Suprapubic skin (tissue), 4 donors: ENCODE measurements around the gene ETV5. TPM values are rescaled to one million over a fixed set of nuclear protein-coding genes. Genes with fewer than 3 reads are reported as not detected.

ENCODE experiments used
- DNase-seq, 2 donors: peaks; one replicate each; pipeline ENCODE4 v3.0.0-alpha.2; 2019; ENCODE audit warnings: low spot score in 2 of 2
- H3K27ac ChIP-seq: fragments of 200-600 bp; sonication (generic); one replicate; pipeline ENCODE4 v1.5.1; 2019
- H3K27me3 ChIP-seq: fragments of 200-600 bp; sonication (generic); one replicate; pipeline ENCODE4 v1.5.1; 2019
- H3K36me3 ChIP-seq: fragments of 200-600 bp; sonication (generic); one replicate; pipeline ENCODE4 v1.5.1; 2019
- H3K4me1 ChIP-seq: fragments of 200-600 bp; sonication (generic); one replicate; pipeline ENCODE4 v1.5.1; 2019
- H3K4me3 ChIP-seq: fragments of 200-600 bp; sonication (generic); one replicate; pipeline ENCODE4 v1.5.1; 2019; ENCODE audit warnings: mild to moderate bottlenecking
- H3K9me3 ChIP-seq: fragments of 200-600 bp; sonication (generic); one replicate; pipeline ENCODE4 v1.5.1; 2019
- EP300 ChIP-seq: sonication (generic); formaldehyde crosslinking; IDR thresholded peaks from one replicate; pipeline ENCODE4 v1.6.1; 2017; ENCODE audit warnings: antibody characterized with exemption
- POLR2A ChIP-seq, 2 donors: fragments of 450-650 bp; IDR thresholded peaks; one replicate each; pipeline ENCODE4 v1.6.1; 2017; ENCODE audit warnings: antibody characterized with exemption in 2 of 2, mild to moderate bottlenecking in 2 of 2, moderate library complexity in 2 of 2
- POLR2AphosphoS5 ChIP-seq, 3 donors: sonication (generic); formaldehyde crosslinking; IDR thresholded peaks; one replicate each; pipeline ENCODE4 v1.6.1; 2017; ENCODE audit warnings: antibody characterized with exemption in 3 of 3
- WGBS: methylation state at CpG from one replicate; pipeline ENCODE4 v1.1.5; 2018; 5-methylcytosine and 5-hydroxymethylcytosine counted together
- total RNA-seq, 4 donors: library from RNA; depleted of rRNA; stranded (reverse); fragments of >200 nt; gene quantifications; one replicate each; pipeline ENCODE4 v1.1.0, GENCODE V29; 2016
- TF ChIP-seq, protein P1 (sequence below), 2 donors: fragments of 200-600 bp in 1 of 2; fragments of 450-650 bp in 1 of 2; sonication (generic) in 1 of 2; IDR thresholded peaks; one replicate each; pipeline ENCODE4 v1.5.1; 2016 to 2019; ENCODE audit warnings: antibody characterized with exemption in 2 of 2, mild to moderate bottlenecking in 1 of 2, moderate library complexity in 1 of 2

Gene ETV5
- total RNA-seq, 4 donors from 2014 or later = 11.2 to 28.6 (median 16.7) TPM

DNA sequence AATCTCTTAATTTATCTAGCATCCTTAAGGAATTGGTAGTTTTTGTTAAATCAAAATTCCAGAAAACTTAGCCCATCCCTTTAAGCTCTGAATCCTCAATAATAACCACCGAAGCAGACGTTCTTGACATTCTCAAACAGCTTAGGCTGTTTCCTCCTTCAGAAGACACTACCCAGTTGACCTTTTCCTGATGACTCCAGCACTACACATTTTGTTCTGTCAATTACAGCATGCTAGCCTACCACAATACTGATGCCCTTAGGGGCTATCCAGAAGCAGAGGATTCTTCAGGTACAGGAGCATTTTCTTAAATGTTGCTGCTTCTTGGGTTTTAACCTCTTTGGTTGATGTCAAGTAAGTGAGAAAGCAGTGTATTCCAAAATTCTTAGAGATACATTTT lies 33.4 kb downstream of the ETV5 start:
- TF ChIP-seq, protein P1, sequence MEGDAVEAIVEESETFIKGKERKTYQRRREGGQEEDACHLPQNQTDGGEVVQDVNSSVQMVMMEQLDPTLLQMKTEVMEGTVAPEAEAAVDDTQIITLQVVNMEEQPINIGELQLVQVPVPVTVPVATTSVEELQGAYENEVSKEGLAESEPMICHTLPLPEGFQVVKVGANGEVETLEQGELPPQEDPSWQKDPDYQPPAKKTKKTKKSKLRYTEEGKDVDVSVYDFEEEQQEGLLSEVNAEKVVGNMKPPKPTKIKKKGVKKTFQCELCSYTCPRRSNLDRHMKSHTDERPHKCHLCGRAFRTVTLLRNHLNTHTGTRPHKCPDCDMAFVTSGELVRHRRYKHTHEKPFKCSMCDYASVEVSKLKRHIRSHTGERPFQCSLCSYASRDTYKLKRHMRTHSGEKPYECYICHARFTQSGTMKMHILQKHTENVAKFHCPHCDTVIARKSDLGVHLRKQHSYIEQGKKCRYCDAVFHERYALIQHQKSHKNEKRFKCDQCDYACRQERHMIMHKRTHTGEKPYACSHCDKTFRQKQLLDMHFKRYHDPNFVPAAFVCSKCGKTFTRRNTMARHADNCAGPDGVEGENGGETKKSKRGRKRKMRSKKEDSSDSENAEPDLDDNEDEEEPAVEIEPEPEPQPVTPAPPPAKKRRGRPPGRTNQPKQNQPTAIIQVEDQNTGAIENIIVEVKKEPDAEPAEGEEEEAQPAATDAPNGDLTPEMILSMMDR (IDR thresholded peaks at IDR 0.05) = no peak
- TF ChIP-seq POLR2AphosphoS5 (IDR thresholded peaks at IDR 0.05) (no peak), POLR2A (IDR thresholded peaks at IDR 0.05) (no peak), EP300 (no peak)
- no peaks in the 10 kb centered on the region for H3K9me3 ChIP-seq
- no peak overlapping the region for H3K27ac ChIP-seq
- WGBS = 52% methylated on average over 2 of the region's 2 CpGs
- peaks cover 4% of the 10 kb centered on the region for H3K36me3 ChIP-seq
- H3K4me1 ChIP-seq = no peaks in the 10 kb centered on the region
- no peak overlapping the region for H3K4me3 ChIP-seq
- DNase-seq = no peak
- no peaks in the 10 kb centered on the region for H3K27me3 ChIP-seq

DNA sequence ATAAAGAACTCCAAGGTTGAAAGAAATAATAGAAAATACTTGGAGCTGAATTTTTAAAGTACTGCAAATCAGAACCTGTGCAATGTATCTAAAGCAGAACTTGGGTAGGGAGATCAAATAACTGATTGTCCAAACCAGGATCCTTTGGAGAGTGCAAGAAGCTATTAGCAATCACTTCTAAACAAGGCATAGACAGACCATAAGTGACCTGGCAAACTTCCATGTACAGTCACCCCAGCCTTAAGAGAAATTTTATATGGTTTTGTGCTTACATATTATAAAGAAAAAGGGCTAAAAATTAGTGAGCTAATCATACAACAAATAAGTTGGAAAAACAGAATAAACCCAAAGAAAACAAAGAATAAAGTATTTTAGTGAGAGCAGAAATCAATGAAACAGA lies 35.2 kb downstream of the ETV5 start:
- H3K27ac ChIP-seq = no peak overlapping the region

DNA sequence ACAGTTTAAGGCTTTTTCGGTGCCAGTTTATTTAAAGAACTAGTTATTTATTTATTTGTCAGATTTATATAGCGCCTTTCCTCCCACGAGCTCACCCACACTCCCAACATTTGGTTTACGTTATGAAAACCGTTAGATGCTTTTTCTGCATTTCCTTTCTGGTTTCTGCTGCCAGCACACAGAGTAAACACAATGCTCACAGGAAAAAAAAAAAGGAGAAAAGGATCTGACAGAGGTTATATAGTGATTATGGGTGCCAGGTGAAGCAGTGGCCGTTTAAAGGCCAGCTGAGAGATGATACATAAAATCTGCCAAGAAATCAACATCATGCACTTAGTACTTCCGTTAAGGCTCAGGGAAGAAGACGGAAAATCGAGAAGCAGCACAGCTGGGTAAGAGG lies 37.9 kb downstream of the ETV5 start:
- Histone ChIP-seq H3K4me3 (no peak overlapping the region), H3K27me3 (no peaks in the 10 kb centered on the region), H3K9me3 (no peaks in the 10 kb centered on the region), H3K36me3 (no peaks in the 10 kb centered on the region), H3K27ac (no peak overlapping the region), H3K4me1 (no peaks in the 10 kb centered on the region)
- 55% methylated on average over 9 of the region's 9 CpGs for WGBS
- TF ChIP-seq POLR2AphosphoS5 (IDR thresholded peaks at IDR 0.05) = no peak
- TF ChIP-seq EP300 = no peak
- TF ChIP-seq, protein P1 (IDR thresholded peaks at IDR 0.05) = no peak
- no peak for TF ChIP-seq POLR2A (IDR thresholded peaks at IDR 0.05)
- DNase-seq = no peak

More for the DNA sequence above, 35.2 kb downstream of the ETV5 start:
- TF ChIP-seq POLR2AphosphoS5 (IDR thresholded peaks at IDR 0.05) (no peak), POLR2A (IDR thresholded peaks at IDR 0.05) (no peak), EP300 (no peak)
- TF ChIP-seq, protein P1 (IDR thresholded peaks at IDR 0.05) = no peak
- Histone ChIP-seq H3K27me3 (no peaks in the 10 kb centered on the region), H3K4me3 (no peak overlapping the region), H3K36me3 (peaks cover 4% of the 10 kb centered on the region), H3K9me3 (no peaks in the 10 kb centered on the region), H3K4me1 (no peaks in the 10 kb centered on the region)
- no peak for DNase-seq

DNA sequence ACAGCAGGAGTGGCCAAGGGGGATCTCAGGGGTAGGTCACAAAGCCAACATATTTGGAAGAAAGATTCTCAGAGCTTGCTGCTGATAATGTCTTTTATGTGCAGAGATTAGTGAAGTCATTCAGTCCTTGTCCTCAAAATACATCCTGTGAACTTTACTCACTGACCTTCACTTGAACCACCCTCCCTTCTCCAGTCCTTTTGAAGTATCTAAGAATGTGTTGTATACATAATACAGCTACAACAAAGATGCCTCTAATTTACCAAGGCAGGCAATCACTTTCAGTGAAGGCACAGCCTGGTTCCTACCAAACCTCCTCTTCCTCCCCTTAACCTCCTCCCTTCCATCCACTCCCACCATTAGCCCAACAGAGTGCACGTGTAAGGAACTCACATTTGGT lies 38.3 kb downstream of the ETV5 start:
- no peaks in the 10 kb centered on the region for H3K36me3 ChIP-seq
- no peaks in the 10 kb centered on the region for H3K4me1 ChIP-seq
- H3K9me3 ChIP-seq = no peaks in the 10 kb centered on the region
- TF ChIP-seq, protein P1 (IDR thresholded peaks at IDR 0.05) = no peak
- TF ChIP-seq POLR2A (IDR thresholded peaks at IDR 0.05) (no peak), EP300 (no peak), POLR2AphosphoS5 (IDR thresholded peaks at IDR 0.05) (no peak)
- DNase-seq = no peak
- H3K27me3 ChIP-seq = no peaks in the 10 kb centered on the region
- no peak overlapping the region for H3K4me3 ChIP-seq
- no peak overlapping the region for H3K27ac ChIP-seq
- 68% methylated on average over 1 of the region's 1 CpG for WGBS

DNA sequence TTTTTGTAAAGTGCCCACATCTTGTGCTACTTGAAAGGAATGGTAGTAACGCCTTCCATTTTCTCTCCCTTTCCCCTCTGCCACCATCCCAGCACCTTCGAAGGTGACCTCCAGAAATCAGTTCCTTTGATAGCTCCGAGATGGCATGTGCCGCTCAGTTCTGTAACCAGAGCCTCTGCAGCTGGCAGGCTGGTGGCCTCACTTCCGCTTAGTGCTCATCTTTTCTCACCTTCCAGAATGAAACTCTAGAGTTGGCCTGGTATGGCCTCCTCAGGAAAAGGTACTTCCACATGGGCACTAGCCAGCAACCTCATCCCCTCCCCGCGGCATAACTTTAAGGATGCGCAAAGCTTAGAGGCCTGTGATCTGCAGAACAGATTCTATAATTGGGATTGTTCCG lies 38.8 kb downstream of the ETV5 start:
- TF ChIP-seq, protein P1 (IDR thresholded peaks at IDR 0.05) = no peak
- TF ChIP-seq POLR2AphosphoS5 (IDR thresholded peaks at IDR 0.05) = no peak
- TF ChIP-seq EP300 = no peak
- no peak for TF ChIP-seq POLR2A (IDR thresholded peaks at IDR 0.05)
- WGBS = 88% methylated on average over 9 of the region's 9 CpGs
- no peaks in the 10 kb centered on the region for H3K36me3 ChIP-seq
- H3K9me3 ChIP-seq = no peaks in the 10 kb centered on the region
- no peak overlapping the region for H3K27ac ChIP-seq
- no peaks in the 10 kb centered on the region for H3K4me1 ChIP-seq
- H3K27me3 ChIP-seq = no peaks in the 10 kb centered on the region
- H3K4me3 ChIP-seq = no peak overlapping the region
- no peak for DNase-seq
